K562 (cell line): ENCODE data around the gene TRAPPC2L. TPM values are rescaled to one million over a fixed set of nuclear protein-coding genes. Genes with fewer than 3 reads are reported as not detected.

ENCODE experiments used
- ATAC-seq: fragments of 200-7000 bp; cut with Tn5 transposase; 3 replicates; pipeline ENCODE4 v1.9.1; 2020; ENCODE audit warnings: moderate library complexity
- BruUV-seq: library from RNA; stranded (reverse); fragments of 400-500 nt; replicated peaks from 2 replicates; lab custom pipeline; 2021; lab: Mats Ljungman, UMichigan
- CTCF ChIA-PET: fragments of 300-600 bp; formaldehyde crosslinking; extraction: SDS; loops from one replicate; lab custom pipeline; 2021; ENCODE audit warnings: low intra/inter-chr PET ratio; lab: Yijun Ruan, JAX
- POLR2A ChIA-PET: fragments of 300-600, 350-650 bp; sonication (Branson Sonifier 250); formaldehyde crosslinking; extraction: SDS; loops from one replicate; lab custom pipeline; 2021; ENCODE audit warnings: antibody characterized with exemption, inconsistent platforms; lab: Yijun Ruan, JAX
- DNase-seq, 4 experiments: peaks; one replicate each; pipeline versions ENCODE4 v3.0.0 to v3.0.0-alpha.2; 2011 to 2018; ENCODE audit warnings: low spot score in 3 of 4, mixed read lengths in 3 of 4; ENCODE audit errors: extremely low read depth in 1 of 4
- FAIRE-seq: peaks from 2 replicates; lab custom pipeline; 2011; peaks lifted over from hg19 to GRCh38; lab: Jason Lieb, UNC
- H2AFZ ChIP-seq: 2 replicates; pipeline ENCODE4 v1.6.0; 2011; ENCODE audit warnings: low read depth, low read length, control low read depth, inconsistent platforms
- H3K27ac ChIP-seq: fragments of 200-600 bp; 3 replicates; pipeline ENCODE4 v1.8.0; 2011; ENCODE audit warnings: low read depth, mild to moderate bottlenecking, control low read depth, inconsistent platforms, low read length, moderate library complexity, mixed read lengths; ENCODE audit errors: extremely low read depth
- H3K27me3 ChIP-seq, 2 experiments: fragments of 300-600 bp in 1 of 2; 2 replicates in 1 of 2; 3 replicates in 1 of 2; pipeline versions ENCODE4 v1.6.0 to v1.8.0; 2011; ENCODE audit warnings: inconsistent platforms in 2 of 2, low read length in 2 of 2, mild to moderate bottlenecking in 1 of 2, mixed read lengths in 1 of 2, moderate library complexity in 1 of 2; ENCODE audit not compliant: control insufficient read depth in 2 of 2, insufficient read depth in 2 of 2
- H3K36me3 ChIP-seq: fragments of 300-600 bp; 3 replicates; pipeline ENCODE4 v1.8.0; 2011; ENCODE audit warnings: mild to moderate bottlenecking, low read length, inconsistent platforms; ENCODE audit not compliant: control insufficient read depth, insufficient read depth
- H3K4me1 ChIP-seq, 2 experiments: fragments of 200-600 bp in 1 of 2; replicated peaks in 1 of 2; 2 replicates in 1 of 2; 3 replicates in 1 of 2; pipeline versions ENCODE4 v1.5.1 to v1.8.0; 2011; ENCODE audit warnings: inconsistent platforms in 2 of 2, low read length in 2 of 2, mild to moderate bottlenecking in 1 of 2, mixed read lengths in 1 of 2, moderate library complexity in 1 of 2; ENCODE audit not compliant: control insufficient read depth in 2 of 2, insufficient read depth in 2 of 2
- H3K4me2 ChIP-seq: 2 replicates; pipeline ENCODE4 v1.6.1; 2011; ENCODE audit warnings: low read length, control low read depth, inconsistent platforms, mixed read lengths; ENCODE audit not compliant: insufficient read depth
- H3K4me3 ChIP-seq: fragments of 200-600 bp; sonication (generic), shearing (Covaris generic); 2 replicates; pipeline ENCODE4 v1.5.1; 2016; ENCODE audit warnings: control low read depth, inconsistent platforms
- H3K79me2 ChIP-seq: fragments of 200-600 bp; 3 replicates; pipeline ENCODE4 v1.8.0; 2011; ENCODE audit warnings: low read length, inconsistent platforms; ENCODE audit not compliant: control insufficient read depth, insufficient read depth
- H3K9ac ChIP-seq, 2 experiments: 2 replicates each; pipeline versions ENCODE4 v1.6.0 to v1.6.1; 2011; ENCODE audit warnings: low read depth in 2 of 2, low read length in 2 of 2, control low read depth in 1 of 2, inconsistent platforms in 1 of 2, mild to moderate bottlenecking in 1 of 2, mixed read lengths in 1 of 2; ENCODE audit not compliant: insufficient read depth in 1 of 2
- H3K9me1 ChIP-seq: one replicate; pipeline ENCODE4 v1.6.0; 2011; ENCODE audit warnings: inconsistent platforms, mild to moderate bottlenecking, low read length, moderate library complexity; ENCODE audit not compliant: control insufficient read depth, insufficient read depth
- H3K9me3 ChIP-seq: replicated peaks from 2 replicates; pipeline ENCODE4 v1.5.1; 2011; ENCODE audit warnings: low read depth, low read length, inconsistent platforms; ENCODE audit not compliant: control insufficient read depth, insufficient read depth
- H4K20me1 ChIP-seq: replicated peaks from 2 replicates; pipeline ENCODE4 v1.6.1; 2011; ENCODE audit warnings: low read length, inconsistent platforms, mixed read lengths; ENCODE audit not compliant: control insufficient read depth, insufficient read depth
- MCM3 ChIP-seq: fragments of 450-650 bp; IDR thresholded peaks from 2 replicates; pipeline ENCODE4 v1.6.1; 2016
- PHF21A ChIP-seq: fragments of 450-650 bp; IDR thresholded peaks from 2 replicates; pipeline ENCODE4 v1.6.1; 2017; ENCODE audit warnings: low read depth, borderline replicate concordance
- RBBP5 ChIP-seq: fragments of 200-600 bp; sonication (generic); IDR thresholded peaks from 2 replicates; pipeline ENCODE4 v1.6.1; 2012; ENCODE audit warnings: borderline replicate concordance, mild to moderate bottlenecking, low read length, control low read depth, inconsistent platforms; ENCODE audit not compliant: insufficient read depth, poor library complexity, severe bottlenecking
- ZNF609 ChIP-seq: sonication (generic); formaldehyde crosslinking; IDR thresholded peaks from 2 replicates; pipeline ENCODE4 v1.8.1; 2023; ENCODE audit warnings: missing genetic modification reagents, mild to moderate bottlenecking, borderline replicate concordance
- WGBS: fragments of 100-300 bp; shearing (Covaris generic); methylation state at CpG from one replicate; pipeline ENCODE4 v1.1.6; 2016; ENCODE audit warnings: low coverage, mixed read lengths; ENCODE audit not compliant: insufficient coverage; ENCODE audit errors: missing lambda C conversion rate; 5-methylcytosine and 5-hydroxymethylcytosine counted together
- in situ Hi-C: fragments of 300-500 bp; cut with MboI; formaldehyde crosslinking; loops from 4 replicates; pipeline ENCODE4 v1.15.0; 2018; ENCODE audit warnings: inconsistent platforms, mixed read lengths
- intact Hi-C: fragments of 100-400 bp; cut with micrococcal nuclease; formaldehyde crosslinking; loops from 2 replicates; pipeline ENCODE4 v1.14.2; 2022
- polyA plus RNA-seq, 8 experiments: library from polyadenylated mRNA; depleted of rRNA in 4 of 8; stranded (reverse) in 5 of 8; unstranded in 3 of 8; fragments of >200 nt; fragmentation: Nextera tagmentation in 2 of 8; fragmentation: Illumina TruSeq in 1 of 8; extraction: Ambion mirVana in 2 of 8; extraction: Trizol in 1 of 8; gene quantifications; 2 replicates each; pipeline versions ENCODE4 v1.2.1 to v1.2.3, GENCODE V29; 2011 to 2014; ENCODE audit warnings: inconsistent platforms in 1 of 8, missing spikeins in 1 of 8
- total RNA-seq, 7 experiments: library from RNA; depleted of rRNA in 6 of 7; stranded (reverse); fragments of >200 nt in 6 of 7; fragmentation: Illumina TruSeq in 2 of 7; extraction: Trizol in 2 of 7; gene quantifications; 2 replicates each; pipeline versions ENCODE4 v1.2.1 to v1.2.3, GENCODE V29; 2011 to 2021; ENCODE audit warnings: low replicate concordance in 1 of 7

The TRAPPC2L gene
- total and polyA plus RNA-seq, 9 of the 15 experiments (the other 6 are each of a cell fraction or from before 2014, with no cell fraction given), result 60.4 to 398 (median 97.5) TPM

GRCh38 chr16:88851616-88852015, 5.3 kb upstream of the TRAPPC2L start:
- peaks cover 4 to 43% of the 10 kb centered on the region in 2 experiments; a peak in 3 of 5 replicates for H3K4me1 ChIP-seq
- H2AFZ ChIP-seq, result no peak overlapping the region
- CTCF ChIA-PET, result no interaction called here
- TF ChIP-seq RBBP5 (no peak), ZNF609 (CRISPR knock-in tag) (no peak), MCM3 (no peak), PHF21A (no peak)
- H4K20me1 ChIP-seq, result no peaks in the 10 kb centered on the region; the same call in 1 of the 2 replicates
- H3K27ac ChIP-seq, result no peak overlapping the region
- BruUV-seq, result no TSS peak
- POLR2A ChIA-PET, result interaction anchor here (0.6 to 0.8 kb wide), 4 partner anchors 13 to 760 kb away, joined by 3 to 5 read pairs (median 3); no protein-coding TSS in a partner anchor
- DNase-seq, result no peak
- in situ Hi-C loops, result no loop called here
- H3K36me3 ChIP-seq, result peaks cover 7% of the 10 kb centered on the region; the same call in 2 of the 3 replicates
- H3K9me3 ChIP-seq, result no peaks in the 10 kb centered on the region
- no peak for ATAC-seq
- no peak overlapping the region for H3K9ac ChIP-seq
- no peak overlapping the region for H3K4me3 ChIP-seq
- H3K9me1 ChIP-seq, result peaks cover 6% of the 10 kb centered on the region
- peaks cover 7% of the 10 kb centered on the region; the same call in 2 of the 3 replicates for H3K79me2 ChIP-seq
- H3K4me2 ChIP-seq, result no peak overlapping the region
- 77% methylated on average over 17 of the region's 19 CpGs for WGBS
- intact Hi-C loops, result no loop called here
- no peak for FAIRE-seq
- no peaks in the 10 kb centered on the region for H3K27me3 ChIP-seq
